Left lung (tissue), 10 donors: Measurements from ENCODE around the gene LRIG1. TPM values are rescaled to one million over a fixed set of nuclear protein-coding genes. Genes with fewer than 3 reads are reported as not detected.
A peak's percentile ranks its signal among the peaks of the same experiment; 100 is the strongest.

Experiments used
- ATAC-seq: fragments of 200-7000 bp; cut with Tn5 transposase; one replicate; pipeline ENCODE4 v1.9.1; 2020; ENCODE audit warnings: moderate library complexity
- DNase-seq, 4 donors: peaks; one replicate each; pipeline ENCODE4 v3.0.0-alpha.2; 2013 to 2020
- H3K27ac ChIP-seq, 2 donors: fragments of 200-600 bp; sonication (generic) in 1 of 2; one replicate each; pipeline versions ENCODE4 v1.5.0 to v1.8.0; 2020 to 2021
- H3K27me3 ChIP-seq, 2 donors: fragments of 200-600 bp; sonication (generic) in 1 of 2; one replicate each; pipeline versions ENCODE4 v1.5.0 to v1.8.0; 2020 to 2021
- H3K36me3 ChIP-seq, 2 donors: fragments of 200-600 bp; sonication (generic) in 1 of 2; one replicate each; pipeline versions ENCODE4 v1.5.0 to v1.8.0; 2020 to 2021
- H3K4me1 ChIP-seq, 2 donors: fragments of 200-600 bp; one replicate each; pipeline ENCODE4 v1.8.0; 2021
- H3K4me3 ChIP-seq, 2 donors: fragments of 200-600 bp; sonication (generic) in 1 of 2; one replicate each; pipeline versions ENCODE4 v1.5.0 to v1.8.0; 2020 to 2021; ENCODE audit warnings: mild to moderate bottlenecking in 1 of 2
- H3K9me3 ChIP-seq, 2 donors: fragments of 200-600 bp; sonication (generic) in 1 of 2; one replicate each; pipeline versions ENCODE4 v1.5.0 to v1.8.0; 2020 to 2021
- intact Hi-C, 2 donors: fragments of 100-400 bp; cut with DNase I; formaldehyde crosslinking; loops; one replicate each; pipeline versions ENCODE4 v1.11.2 to v1.14.2; 2022
- polyA plus RNA-seq, 6 donors: library from polyadenylated mRNA; unstranded; fragments of 120-200 nt; gene quantifications; one replicate each; pipeline ENCODE4 v1.2.1, GENCODE V29; 2013; ENCODE audit not compliant: insufficient read length in 6 of 6
- total RNA-seq, 2 donors: library from RNA; stranded (reverse); fragmentation: NEBNext Ultra II Directional; extraction: Animal tissue kit (Norgen Biotek cat#: 25700); gene quantifications; one replicate each; pipeline ENCODE4 v1.2.1, GENCODE V29; 2021
- TF ChIP-seq, protein P1 (sequence below), 2 donors: fragments of 200-600 bp; sonication (generic) in 1 of 2; IDR thresholded peaks; one replicate each; pipeline versions ENCODE4 v1.5.0 to v1.8.0; 2021; ENCODE audit warnings: antibody characterized with exemption in 2 of 2
- donor health status: DM: no; HTN: yes; CAD: no.
- donor health status: DM: no; HTN: no; CAD: no.

Gene LRIG1
- total and polyA plus RNA-seq, 8 donors = 32.6 to 42.7 (median 35.7) TPM

GRCh38 chr3:66379565-66379964 lies 121.3 kb downstream of the LRIG1 start:
- TF ChIP-seq, protein P1, sequence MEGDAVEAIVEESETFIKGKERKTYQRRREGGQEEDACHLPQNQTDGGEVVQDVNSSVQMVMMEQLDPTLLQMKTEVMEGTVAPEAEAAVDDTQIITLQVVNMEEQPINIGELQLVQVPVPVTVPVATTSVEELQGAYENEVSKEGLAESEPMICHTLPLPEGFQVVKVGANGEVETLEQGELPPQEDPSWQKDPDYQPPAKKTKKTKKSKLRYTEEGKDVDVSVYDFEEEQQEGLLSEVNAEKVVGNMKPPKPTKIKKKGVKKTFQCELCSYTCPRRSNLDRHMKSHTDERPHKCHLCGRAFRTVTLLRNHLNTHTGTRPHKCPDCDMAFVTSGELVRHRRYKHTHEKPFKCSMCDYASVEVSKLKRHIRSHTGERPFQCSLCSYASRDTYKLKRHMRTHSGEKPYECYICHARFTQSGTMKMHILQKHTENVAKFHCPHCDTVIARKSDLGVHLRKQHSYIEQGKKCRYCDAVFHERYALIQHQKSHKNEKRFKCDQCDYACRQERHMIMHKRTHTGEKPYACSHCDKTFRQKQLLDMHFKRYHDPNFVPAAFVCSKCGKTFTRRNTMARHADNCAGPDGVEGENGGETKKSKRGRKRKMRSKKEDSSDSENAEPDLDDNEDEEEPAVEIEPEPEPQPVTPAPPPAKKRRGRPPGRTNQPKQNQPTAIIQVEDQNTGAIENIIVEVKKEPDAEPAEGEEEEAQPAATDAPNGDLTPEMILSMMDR (IDR thresholded peaks at IDR 0.05) = no peak
- intact Hi-C loops = no loop called here
- DNase-seq = peak in 1 of 4 donors; percentile 24
- H3K36me3 ChIP-seq = peaks cover 0 to 82% of the 10 kb centered on the region in 2 donors
- H3K9me3 ChIP-seq = no peaks in the 10 kb centered on the region
- no peak overlapping the region for H3K4me3 ChIP-seq
- H3K27ac ChIP-seq = no peak overlapping the region
- H3K4me1 ChIP-seq = no peaks in the 10 kb centered on the region
- no peak for ATAC-seq
- no peaks in the 10 kb centered on the region for H3K27me3 ChIP-seq

DNA sequence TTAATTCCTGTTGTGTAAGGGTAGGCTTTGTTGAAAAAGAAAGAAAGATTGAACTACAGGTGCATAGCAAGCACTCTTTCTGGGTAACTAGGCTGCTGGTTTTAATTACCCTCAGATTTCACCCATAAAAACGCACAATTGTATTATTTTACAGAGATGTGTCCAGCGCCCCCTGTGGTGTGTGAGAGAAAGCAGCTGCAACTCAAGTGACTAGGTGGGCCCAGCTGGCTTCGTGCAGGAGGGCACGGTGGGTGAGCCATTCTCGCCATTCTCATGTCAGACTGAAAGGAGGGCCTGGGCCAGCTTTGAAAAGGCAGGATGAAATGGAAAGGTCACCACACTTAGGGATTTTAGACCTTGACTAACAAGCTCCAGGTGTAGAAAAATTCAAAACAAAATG lies 122.6 kb downstream of the LRIG1 start:
- Histone ChIP-seq H3K27me3 (no peaks in the 10 kb centered on the region), H3K4me3 (no peak overlapping the region), H3K27ac (no peak overlapping the region), H3K9me3 (no peaks in the 10 kb centered on the region), H3K36me3 (peaks cover 0 to 68% of the 10 kb centered on the region in 2 donors), H3K4me1 (no peaks in the 10 kb centered on the region)
- DNase-seq = peak in 1 of 4 donors; percentile 19
- TF ChIP-seq, protein P1 (IDR thresholded peaks at IDR 0.05) = no peak
- no peak for ATAC-seq
- intact Hi-C loops = no loop called here

GRCh38 chr3:66377800-66378199 lies 123.0 kb downstream of the LRIG1 start:
- no peak for DNase-seq
- H3K4me1 ChIP-seq = no peaks in the 10 kb centered on the region
- H3K36me3 ChIP-seq = peaks cover 0 to 64% of the 10 kb centered on the region in 2 donors
- H3K9me3 ChIP-seq = no peaks in the 10 kb centered on the region
- no peak overlapping the region for H3K27ac ChIP-seq
- TF ChIP-seq, protein P1 (IDR thresholded peaks at IDR 0.05) = no peak
- no peak for ATAC-seq
- no peaks in the 10 kb centered on the region for H3K27me3 ChIP-seq
- intact Hi-C loops = no loop called here
- H3K4me3 ChIP-seq = no peak overlapping the region

DNA sequence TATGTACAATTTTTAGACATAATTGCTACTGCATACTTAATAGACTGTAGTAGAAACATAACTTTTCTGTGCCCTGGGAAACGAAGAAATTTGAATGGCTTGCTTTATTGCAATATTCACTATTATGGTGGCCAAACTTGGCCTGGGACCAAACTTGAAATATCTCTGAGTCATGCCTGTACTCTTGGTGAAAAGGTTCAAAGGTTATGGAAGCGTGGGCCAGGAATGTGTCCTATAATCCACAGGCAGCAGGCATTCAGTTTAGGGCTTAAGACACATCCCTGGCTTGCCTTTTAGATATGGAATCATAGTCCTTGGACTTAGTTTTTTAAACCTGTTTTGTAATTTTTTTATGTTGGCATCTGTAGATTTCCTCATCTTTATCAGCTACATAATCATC lies 124.3 kb downstream of the LRIG1 start:
- peak; percentile 42 for ATAC-seq

GRCh38 chr3:66372681-66373350 lies 128.0 kb downstream of the LRIG1 start:
- no peaks in the 10 kb centered on the region for H3K4me1 ChIP-seq
- peaks cover 0 to 21% of the 10 kb centered on the region in 2 donors for H3K36me3 ChIP-seq
- DNase-seq = no peak
- TF ChIP-seq, protein P1 (IDR thresholded peaks at IDR 0.05) = no peak
- H3K4me3 ChIP-seq = no peak overlapping the region
- intact Hi-C loops = no loop called here
- H3K27me3 ChIP-seq = no peaks in the 10 kb centered on the region
- ATAC-seq = peak; percentile 50
- H3K9me3 ChIP-seq = no peaks in the 10 kb centered on the region
- H3K27ac ChIP-seq = no peak overlapping the region

More for the DNA sequence above, 124.3 kb downstream of the LRIG1 start:
- Histone ChIP-seq H3K27me3 (no peaks in the 10 kb centered on the region), H3K4me3 (no peak overlapping the region), H3K27ac (no peak overlapping the region), H3K4me1 (no peaks in the 10 kb centered on the region), H3K9me3 (no peaks in the 10 kb centered on the region), H3K36me3 (peaks cover 0 to 52% of the 10 kb centered on the region in 2 donors)
- no peak for DNase-seq
- TF ChIP-seq, protein P1 (IDR thresholded peaks at IDR 0.05) = no peak
- intact Hi-C loops = no loop called here
